HG02588 (cell line): ENCODE measurements around the gene TMEM218.
"Not testable (repeated sequence)": the region's sequence is repeated elsewhere in the genome, so short reads cannot be mapped to it uniquely, and the experiment has no call there.

Experiments used
- ATAC-seq: cut with Tn5 transposase; IDR thresholded peaks from one replicate; pipeline ENCODE4 v1.9.1; 2021; ENCODE audit warnings: mild to moderate bottlenecking, moderate library complexity; ENCODE audit not compliant: unreplicated experiment

Gene TMEM218

GRCh38 chr11:125090816-125091215 lies 20.6 kb downstream of the TMEM218 start:
- ATAC-seq: no peak

- ATAC-seq: not testable (repeated sequence)
These were observed 21.3 kb downstream of the TMEM218 start for GRCh38 chr11:125090151-125090550.

DNA sequence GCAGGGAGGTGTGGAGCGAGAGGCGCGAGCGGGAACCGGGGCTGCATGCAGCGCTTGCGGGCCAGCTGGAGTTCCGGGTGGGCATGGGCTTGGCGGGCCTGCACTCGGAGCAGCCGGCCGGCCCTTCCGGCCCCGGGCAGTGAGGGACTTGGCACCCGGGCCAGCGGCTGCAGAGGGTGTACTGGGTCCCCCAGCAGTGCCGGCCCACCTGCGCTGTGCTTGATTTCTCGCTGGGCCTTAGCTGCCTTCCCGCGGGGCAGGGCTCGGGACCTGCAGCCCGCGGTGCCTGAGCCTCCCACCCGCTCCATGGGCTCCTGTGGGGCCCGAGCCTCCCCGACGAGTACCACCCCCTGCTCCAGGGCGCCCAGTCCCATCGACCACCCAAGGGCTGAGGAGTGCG lies 21.9 kb downstream of the TMEM218 start:
- ATAC-seq: not testable (repeated sequence)

- no peak for ATAC-seq
These were observed 22.6 kb downstream of the TMEM218 start for GRCh38 chr11:125088576-125089455.

GRCh38 chr11:125088123-125088522 lies 23.3 kb downstream of the TMEM218 start:
- ATAC-seq: no peak

DNA sequence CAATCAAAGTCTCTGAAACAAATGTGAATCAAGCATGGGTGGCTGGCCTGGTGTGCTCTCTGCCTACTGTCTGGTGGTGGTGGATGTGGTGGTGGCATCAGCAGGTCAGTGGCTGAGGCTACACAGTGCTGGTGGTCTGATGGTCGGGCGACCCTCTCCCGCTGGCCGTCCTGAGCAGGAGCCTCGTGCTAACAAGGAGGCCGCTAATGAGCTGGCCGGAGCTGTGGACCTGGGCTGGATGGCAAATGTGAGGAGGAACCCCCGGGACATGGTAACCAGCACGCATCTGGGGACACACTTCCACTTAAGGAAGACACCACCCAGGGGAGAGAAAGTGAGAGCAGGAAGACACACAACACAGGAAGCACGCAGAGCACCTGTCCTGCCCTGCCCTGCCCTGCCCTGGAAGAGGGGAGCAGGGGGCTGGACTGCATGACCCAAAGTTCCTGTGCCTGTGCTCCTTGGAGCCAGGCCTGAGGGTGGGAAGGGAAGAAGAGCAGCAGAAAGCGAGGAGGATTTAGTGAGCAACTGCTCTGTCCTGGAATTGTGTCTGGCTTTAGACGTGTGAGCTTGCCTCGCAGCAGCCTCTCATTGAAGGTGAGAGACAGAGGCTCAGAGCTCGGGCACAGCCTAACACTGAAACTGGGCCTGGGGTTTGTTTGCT lies 24.7 kb downstream of the TMEM218 start:
- ATAC-seq: no peak

GRCh38 chr11:125085301-125086081 lies 25.9 kb downstream of the TMEM218 start:
- no peak for ATAC-seq

- ATAC-seq: no peak
These were observed 26.6 kb downstream of the TMEM218 start for GRCh38 chr11:125084761-125085231.

DNA sequence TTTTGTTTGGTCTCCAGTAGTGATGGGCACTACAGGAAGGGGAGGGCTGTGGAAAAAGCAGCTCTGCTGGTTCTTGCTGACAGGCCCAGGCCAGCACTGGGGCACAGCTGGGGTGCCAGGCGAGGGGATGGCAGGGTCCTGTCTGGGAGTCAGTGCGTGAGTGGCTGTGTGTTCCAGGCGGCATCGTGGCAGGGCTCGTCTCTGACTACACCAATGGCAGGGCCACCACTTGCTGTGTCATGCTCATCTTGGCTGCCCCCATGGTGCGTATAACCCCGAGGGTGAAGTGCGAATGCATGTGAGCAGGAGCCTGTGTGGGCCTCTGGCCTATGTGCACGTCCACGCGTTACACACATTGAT lies 27.4 kb downstream of the TMEM218 start:
- no peak for ATAC-seq

GRCh38 chr11:125083312-125084056 lies 27.9 kb downstream of the TMEM218 start:
- no peak for ATAC-seq

DNA sequence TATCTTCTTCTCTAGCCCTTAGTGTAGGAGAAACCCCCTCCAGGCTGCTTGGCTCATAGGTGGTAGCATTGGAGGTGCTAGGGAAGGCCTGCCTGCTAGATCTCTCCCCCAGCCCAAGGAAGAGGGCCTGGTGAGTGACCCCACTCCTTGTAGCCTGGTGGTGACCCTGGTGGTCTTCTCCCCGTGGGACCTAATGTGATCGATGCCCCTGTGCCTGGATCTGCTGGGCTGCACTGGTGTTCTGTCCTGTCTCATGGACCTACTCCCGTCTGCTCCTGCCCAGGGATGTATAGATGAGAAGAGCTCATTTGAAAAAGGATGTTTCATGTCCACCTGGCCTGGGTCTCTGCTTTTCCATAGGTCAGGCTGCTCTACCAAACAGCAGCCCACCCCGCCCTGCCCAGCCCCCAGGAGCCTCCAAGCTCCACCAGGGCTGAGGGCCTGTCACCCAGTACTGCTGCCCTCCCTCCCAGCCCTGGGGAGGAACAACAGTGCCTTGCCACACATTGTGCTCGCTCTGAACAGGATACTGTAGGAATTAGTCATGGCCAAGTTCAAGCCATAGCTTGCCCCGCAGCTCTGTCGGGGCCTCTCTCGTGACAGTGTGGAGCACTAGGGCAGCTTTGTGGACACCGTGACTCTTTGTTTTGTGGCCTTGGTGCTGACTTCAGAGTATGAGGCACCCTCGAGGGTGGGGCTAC lies 28.7 kb downstream of the TMEM218 start:
- ATAC-seq: no peak

DNA sequence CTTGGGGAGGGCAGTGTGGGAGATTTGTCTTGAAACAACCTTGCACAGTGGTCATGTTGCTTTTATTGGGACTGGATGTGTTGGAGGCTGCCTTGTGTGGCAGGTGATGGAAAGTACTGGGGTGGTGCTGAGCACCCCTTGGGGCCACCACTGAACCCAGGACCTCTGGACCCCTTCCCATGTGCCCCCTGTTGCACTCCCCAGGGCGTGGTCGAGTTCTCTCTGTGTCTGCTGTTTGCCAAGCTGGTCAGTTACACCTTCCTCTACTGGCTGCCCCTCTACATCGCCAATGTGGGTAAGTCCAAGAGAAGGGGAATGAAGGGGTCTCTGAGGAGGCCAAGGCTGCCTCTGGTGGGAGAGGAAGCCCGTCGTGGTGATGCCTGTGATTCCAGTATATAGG lies 29.4 kb downstream of the TMEM218 start:
- no peak for ATAC-seq

DNA sequence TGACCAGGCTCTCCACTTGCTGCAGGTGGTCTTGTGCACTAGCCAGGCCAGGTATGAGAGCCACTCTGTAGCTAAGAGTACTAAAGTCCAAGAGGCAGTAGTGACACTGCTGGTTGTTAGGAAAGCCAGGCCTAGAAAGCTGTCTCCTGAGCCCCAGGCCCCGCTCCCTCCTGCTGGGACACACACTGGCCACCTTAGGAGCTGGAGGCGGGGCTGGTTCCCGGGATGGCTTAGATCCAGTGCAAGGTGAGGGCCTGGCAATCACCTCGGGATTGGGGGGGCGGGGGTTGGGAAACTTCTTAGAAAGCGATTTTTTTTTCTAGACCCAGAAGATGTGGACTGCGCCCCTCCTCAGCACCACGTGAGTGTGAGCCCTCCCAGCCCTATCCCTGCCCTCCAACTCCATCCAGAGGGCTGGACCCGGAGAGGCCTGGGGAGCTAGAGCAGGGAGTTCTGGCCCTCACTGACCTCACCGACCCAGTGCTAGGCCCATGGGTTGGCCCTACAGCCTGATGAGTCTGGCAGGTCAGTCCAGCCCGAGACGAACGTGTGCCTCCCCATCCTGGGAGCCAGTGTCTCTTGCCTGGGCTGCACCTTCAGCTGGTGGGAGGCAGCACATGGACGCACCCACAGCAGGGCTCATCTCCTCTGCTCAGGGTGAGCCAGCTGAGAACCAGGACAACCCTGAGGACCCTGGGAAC lies 30.2 kb downstream of the TMEM218 start:
- ATAC-seq: no peak

GRCh38 chr11:125080531-125080911 lies 30.9 kb downstream of the TMEM218 start:
- ATAC-seq: no peak

- no peak for ATAC-seq
These were observed 31.4 kb downstream of the TMEM218 start for GRCh38 chr11:125079878-125080530.

GRCh38 chr11:125079151-125079877 lies 32.1 kb downstream of the TMEM218 start:
- ATAC-seq: no peak

DNA sequence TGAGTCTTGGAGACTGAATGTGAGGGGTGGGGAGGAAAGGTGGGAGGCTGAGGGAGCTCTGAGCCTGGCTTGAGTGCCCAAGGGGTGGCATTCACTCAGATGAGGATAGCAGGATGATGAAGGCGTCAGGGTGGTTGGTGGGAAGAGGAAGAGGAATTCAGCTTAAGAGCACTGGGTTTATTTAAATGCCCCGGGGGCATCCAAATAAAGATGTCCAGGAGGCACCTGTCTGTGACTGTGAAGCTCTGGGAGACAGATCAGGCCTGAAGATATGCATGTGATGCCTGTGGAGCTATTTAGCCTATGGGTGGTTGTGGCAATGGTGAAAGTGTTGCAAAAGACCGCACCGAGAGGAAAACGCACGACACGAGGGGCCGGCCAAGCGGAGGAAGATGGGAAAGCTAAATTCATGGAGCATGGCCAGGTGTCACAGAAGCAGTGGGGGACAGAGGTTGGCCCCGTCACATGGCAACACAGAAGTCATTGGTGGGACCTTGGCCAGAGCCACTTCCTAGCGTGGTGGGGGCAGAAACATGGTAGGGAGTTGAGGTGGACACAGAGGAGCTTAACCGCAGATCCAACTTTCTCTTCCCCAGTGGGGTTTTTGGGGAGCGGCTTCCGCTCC lies 32.8 kb downstream of the TMEM218 start:
- no peak for ATAC-seq

DNA sequence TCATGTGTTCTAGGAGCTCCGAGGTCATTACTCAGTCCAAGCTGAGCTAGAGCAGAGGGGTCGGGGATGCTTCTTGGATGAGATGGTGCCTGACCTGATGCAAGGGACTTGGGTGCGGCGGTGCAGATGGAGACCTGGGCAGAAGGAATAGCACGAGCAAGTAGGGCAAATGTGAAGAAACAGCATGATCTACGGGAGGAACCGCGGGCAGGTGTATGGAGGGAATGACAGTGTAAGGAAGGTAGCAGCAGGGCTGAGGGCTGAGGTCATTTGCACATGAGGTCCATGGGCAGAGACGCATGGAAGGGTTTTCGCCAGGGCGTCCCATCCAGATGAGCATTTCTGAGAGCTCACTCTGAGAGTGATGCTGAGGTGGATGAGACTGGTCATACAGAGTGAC lies 33.4 kb downstream of the TMEM218 start:
- no peak for ATAC-seq
